ENCODE data around the gene MAGI2. TPM values are rescaled to one million over a fixed set of nuclear protein-coding genes. Genes with fewer than 3 reads are reported as not detected.

Gene MAGI2
- total RNA-seq, 2 donors from 2014 or later: 18.3 to 31.8 TPM

DNA sequence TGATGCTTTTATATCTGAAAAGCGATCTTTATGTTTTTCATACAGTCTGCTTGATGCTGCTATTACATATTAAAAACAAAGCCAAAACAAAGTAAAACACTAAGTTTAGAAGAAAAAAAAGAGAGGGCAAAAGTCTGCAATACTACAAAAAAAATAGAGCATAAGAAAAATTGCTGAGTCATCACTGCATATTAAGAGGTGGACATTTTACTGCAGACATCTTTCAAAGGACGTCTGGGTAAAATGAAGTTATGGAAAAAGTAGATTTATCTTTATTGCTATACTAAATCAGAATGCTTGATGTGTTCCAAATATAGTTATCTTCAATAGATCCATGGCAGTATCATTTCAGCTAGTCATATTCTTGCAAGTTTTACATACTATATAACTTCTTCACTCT is 172.0 kb downstream of the MAGI2 start:
- DNase-seq (ENCODE audit: low spot score): no peak
- no peak for ATAC-seq (ENCODE audit: insufficient number of reproducible peaks, low FRiP score, low read depth)

DNA sequence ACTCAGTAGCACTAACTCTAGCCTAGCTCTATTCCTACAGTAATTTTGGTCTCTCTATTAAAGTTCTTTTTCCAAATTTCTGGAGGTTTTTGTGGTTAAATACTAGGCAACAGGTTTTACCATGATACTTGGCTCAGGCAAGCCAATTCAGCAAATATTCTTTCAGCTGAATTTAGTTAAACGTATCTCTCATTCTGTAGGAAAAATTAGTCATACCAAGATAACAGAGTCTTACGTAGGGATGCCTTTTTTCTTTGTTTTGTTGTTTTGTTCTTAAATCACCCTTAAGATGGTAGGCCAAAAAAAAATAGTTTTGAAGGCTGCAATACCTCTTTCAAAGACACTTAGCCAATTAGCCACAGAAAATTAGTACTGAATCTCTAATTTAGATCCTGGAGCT is 180.5 kb downstream of the MAGI2 start:
- H3K27me3 ChIP-seq (replicated peaks; ENCODE audit: insufficient read depth): no peaks in the 10 kb centered on the region
- H3K27ac ChIP-seq: no peak overlapping the region
- H3K9me3 ChIP-seq: no peaks in the 10 kb centered on the region
- no peaks in the 10 kb centered on the region for H3K4me1 ChIP-seq (ENCODE audit: control insufficient read depth in 1 of 2, low read depth in 2 of 2)
- ATAC-seq (ENCODE audit: insufficient number of reproducible peaks, low FRiP score, low read depth) (no peak), DNase-seq (ENCODE audit: low spot score) (no peak)
- TF ChIP-seq, protein P1, sequence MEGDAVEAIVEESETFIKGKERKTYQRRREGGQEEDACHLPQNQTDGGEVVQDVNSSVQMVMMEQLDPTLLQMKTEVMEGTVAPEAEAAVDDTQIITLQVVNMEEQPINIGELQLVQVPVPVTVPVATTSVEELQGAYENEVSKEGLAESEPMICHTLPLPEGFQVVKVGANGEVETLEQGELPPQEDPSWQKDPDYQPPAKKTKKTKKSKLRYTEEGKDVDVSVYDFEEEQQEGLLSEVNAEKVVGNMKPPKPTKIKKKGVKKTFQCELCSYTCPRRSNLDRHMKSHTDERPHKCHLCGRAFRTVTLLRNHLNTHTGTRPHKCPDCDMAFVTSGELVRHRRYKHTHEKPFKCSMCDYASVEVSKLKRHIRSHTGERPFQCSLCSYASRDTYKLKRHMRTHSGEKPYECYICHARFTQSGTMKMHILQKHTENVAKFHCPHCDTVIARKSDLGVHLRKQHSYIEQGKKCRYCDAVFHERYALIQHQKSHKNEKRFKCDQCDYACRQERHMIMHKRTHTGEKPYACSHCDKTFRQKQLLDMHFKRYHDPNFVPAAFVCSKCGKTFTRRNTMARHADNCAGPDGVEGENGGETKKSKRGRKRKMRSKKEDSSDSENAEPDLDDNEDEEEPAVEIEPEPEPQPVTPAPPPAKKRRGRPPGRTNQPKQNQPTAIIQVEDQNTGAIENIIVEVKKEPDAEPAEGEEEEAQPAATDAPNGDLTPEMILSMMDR (IDR thresholded peaks at IDR 0.05): no peak
- H3K36me3 ChIP-seq: no peaks in the 10 kb centered on the region
- no peak overlapping the region for H3K4me3 ChIP-seq

More for the DNA sequence above, 172.0 kb downstream of the MAGI2 start:
- Histone ChIP-seq H3K36me3 (no peaks in the 10 kb centered on the region), H3K4me3 (no peak overlapping the region), H3K27ac (no peak overlapping the region), H3K9me3 (no peaks in the 10 kb centered on the region), H3K4me1 (ENCODE audit: control insufficient read depth in 1 of 2, low read depth in 2 of 2) (peaks cover 11 to 22% of the 10 kb centered on the region in 2 donors), H3K27me3 (replicated peaks; ENCODE audit: insufficient read depth) (no peaks in the 10 kb centered on the region)
- TF ChIP-seq, protein P1 (IDR thresholded peaks at IDR 0.05): no peak

DNA sequence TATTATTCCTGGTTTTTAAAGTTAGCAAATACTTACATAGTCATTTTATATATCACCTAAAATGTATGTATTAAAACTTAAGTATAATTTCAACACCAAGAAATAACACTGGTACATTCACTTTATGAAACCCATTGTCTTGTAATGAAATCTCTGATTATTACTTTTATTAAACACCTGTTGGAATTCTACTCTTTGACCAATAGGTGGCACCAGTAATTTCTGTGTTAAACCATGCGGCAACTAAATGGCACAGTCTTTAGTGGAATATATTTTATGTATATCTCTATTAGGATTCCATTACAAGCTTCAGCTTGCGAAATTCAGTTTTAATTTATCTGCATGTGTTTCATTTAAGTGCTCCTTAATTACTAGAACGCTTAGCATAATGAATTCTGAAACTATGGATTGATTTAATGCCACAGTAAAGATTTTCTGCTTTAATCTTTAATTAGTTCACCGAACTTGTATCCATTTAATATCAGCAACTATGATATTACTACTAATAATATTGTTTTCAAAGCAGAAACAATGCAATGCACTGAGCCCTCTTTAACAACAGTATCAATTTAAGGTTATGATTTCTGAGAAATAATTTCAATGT is 181.3 kb downstream of the MAGI2 start:
- ATAC-seq (ENCODE audit: insufficient number of reproducible peaks, low FRiP score, low read depth): no peak
- H3K4me3 ChIP-seq: no peak overlapping the region

DNA sequence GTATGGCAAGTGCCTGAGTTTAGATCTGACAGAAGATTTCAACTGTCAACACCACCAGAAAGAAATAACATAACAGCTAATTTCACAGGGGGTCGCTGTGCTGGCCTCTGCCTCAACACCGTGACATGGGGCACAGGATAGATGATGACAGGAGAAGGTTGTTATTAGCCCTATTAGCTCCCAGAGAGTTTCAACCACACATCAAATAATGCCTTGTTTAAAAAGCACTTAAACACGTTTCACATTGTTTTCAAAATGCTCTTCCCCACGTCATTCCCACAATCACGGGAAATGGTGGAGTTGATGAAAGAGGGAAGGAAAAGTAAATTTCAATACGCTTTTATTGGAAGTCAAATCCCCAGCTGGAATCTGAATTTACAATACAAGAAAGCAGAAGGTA is 184.7 kb downstream of the MAGI2 start:
- TF ChIP-seq, protein P1 (IDR thresholded peaks at IDR 0.05): no peak
- no peak overlapping the region for H3K4me3 ChIP-seq
- ATAC-seq (ENCODE audit: insufficient number of reproducible peaks, low FRiP score, low read depth): no peak
- H3K4me1 ChIP-seq (ENCODE audit: control insufficient read depth in 1 of 2, low read depth in 2 of 2): no peaks in the 10 kb centered on the region
- no peak for DNase-seq (ENCODE audit: low spot score)
- no peaks in the 10 kb centered on the region for H3K36me3 ChIP-seq
- no peak overlapping the region for H3K27ac ChIP-seq
- no peaks in the 10 kb centered on the region for H3K27me3 ChIP-seq (replicated peaks; ENCODE audit: insufficient read depth)
- H3K9me3 ChIP-seq: no peaks in the 10 kb centered on the region

More for the DNA sequence above, 181.3 kb downstream of the MAGI2 start:
- Histone ChIP-seq H3K36me3 (no peaks in the 10 kb centered on the region), H3K9me3 (no peaks in the 10 kb centered on the region), H3K4me1 (ENCODE audit: control insufficient read depth in 1 of 2, low read depth in 2 of 2) (no peaks in the 10 kb centered on the region), H3K27me3 (replicated peaks; ENCODE audit: insufficient read depth) (no peaks in the 10 kb centered on the region), H3K27ac (no peak overlapping the region)
- TF ChIP-seq, protein P1 (IDR thresholded peaks at IDR 0.05): peak; percentile 51
- DNase-seq (ENCODE audit: low spot score): no peak

DNA sequence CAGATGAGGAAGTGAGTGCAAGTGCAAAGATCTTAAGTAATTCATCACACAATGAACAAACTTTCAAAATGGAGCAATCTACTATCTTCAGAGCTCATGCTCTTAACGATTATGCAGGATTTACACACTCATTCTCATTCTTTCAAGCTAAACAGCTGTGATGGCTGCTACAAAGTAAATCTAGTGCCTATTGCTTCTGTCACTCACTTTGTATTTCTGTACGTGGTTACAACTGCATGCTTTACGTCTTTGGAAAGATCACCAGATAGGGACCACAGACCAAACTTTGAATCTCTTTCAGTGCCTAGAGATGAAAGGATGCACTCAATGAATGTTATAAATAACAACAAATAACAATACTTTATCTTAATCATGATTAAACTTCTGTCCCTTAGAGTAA is 194.6 kb downstream of the MAGI2 start:
- H3K4me3 ChIP-seq: no peak overlapping the region
- no peak overlapping the region for H3K27ac ChIP-seq
- H3K4me1 ChIP-seq (ENCODE audit: control insufficient read depth in 1 of 2, low read depth in 2 of 2): no peaks in the 10 kb centered on the region
- DNase-seq (ENCODE audit: low spot score) (no peak), ATAC-seq (ENCODE audit: insufficient number of reproducible peaks, low FRiP score, low read depth) (no peak)
- TF ChIP-seq, protein P1 (IDR thresholded peaks at IDR 0.05): no peak
- H3K36me3 ChIP-seq: no peaks in the 10 kb centered on the region
- no peaks in the 10 kb centered on the region for H3K27me3 ChIP-seq (replicated peaks; ENCODE audit: insufficient read depth)
- no peaks in the 10 kb centered on the region for H3K9me3 ChIP-seq
